ENCODE measurements around the gene PRDX3. TPM values are rescaled to one million over a fixed set of nuclear protein-coding genes. Genes with fewer than 3 reads are reported as not detected.

Gene PRDX3
- total RNA-seq, 1 experiment from 2014 or later, result 167 TPM

GRCh38 chr10:119198438-119198837 is 19.8 kb upstream of the PRDX3 start:
- Mint-ChIP-seq H3K9me3 (no peaks in the 10 kb centered on the region), H3K4me1 (peaks cover 9% of the 10 kb centered on the region), H3K4me3 (no peak overlapping the region), H3K36me3 (no peaks in the 10 kb centered on the region), H3K27ac (no peak overlapping the region), H3K27me3 (ENCODE audit: low read depth) (no peaks in the 10 kb centered on the region; the same call in 1 of the 2 replicates)
- DNase-seq (ENCODE audit: low spot score), result peak; percentile 51
- peak; percentile 70 for ATAC-seq
- CTCF ChIA-PET, result interaction anchor here (0.6 to 4.4 kb wide), 57 partner anchors 9 to 472 kb away, joined by 3 to 95 read pairs (median 6); partner anchors contain the start of genes DENND10, GRK5, SFXN4 and TIAL1
- peak; percentile 47 for TF ChIP-seq CTCF (IDR thresholded peaks at IDR 0.05)
- TF ChIP-seq E2F1 (CRISPR knock-in tag; IDR thresholded peaks at IDR 0.05), result no peak
- POLR2A ChIA-PET, result no interaction called here

DNA sequence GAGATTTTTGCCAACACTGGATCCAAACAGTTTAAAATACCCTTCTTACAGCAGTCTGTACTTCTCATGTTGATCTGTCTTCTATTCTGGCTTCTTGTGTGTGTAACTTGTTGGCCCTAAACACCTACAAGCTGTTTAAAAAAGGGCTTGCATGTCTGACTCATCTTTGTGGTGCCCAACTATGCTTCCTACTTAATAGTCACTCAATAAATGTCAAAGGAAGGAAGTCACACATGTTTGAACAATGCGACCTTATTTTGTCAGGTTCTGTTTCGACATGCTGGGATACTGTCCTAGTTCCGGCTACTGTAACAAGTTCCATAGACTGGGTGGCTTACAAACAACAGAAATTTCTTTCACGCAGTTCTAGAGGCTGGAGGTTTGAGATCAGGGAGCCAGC is 19.3 kb upstream of the PRDX3 start:
- no peak for TF ChIP-seq GRHL2 (CRISPR knock-in tag; IDR thresholded peaks at IDR 0.05; ENCODE audit: insufficient replicate concordance, severe bottlenecking)
- Mint-ChIP-seq H3K4me1 (peaks cover 9% of the 10 kb centered on the region), H3K27ac (no peak overlapping the region), H3K9me3 (no peaks in the 10 kb centered on the region), H3K4me3 (no peak overlapping the region), H3K36me3 (no peaks in the 10 kb centered on the region), H3K27me3 (ENCODE audit: low read depth) (no peaks in the 10 kb centered on the region; the same call in 1 of the 2 replicates)
- POLR2A ChIA-PET, result interaction anchor here (0.5 kb wide), 1 partner anchor 243 kb away, joined by 4 read pairs; no protein-coding TSS in a partner anchor
- no peak for DNase-seq (ENCODE audit: low spot score)
- CTCF ChIA-PET, result interaction anchor here (0.6 to 4.4 kb wide), 43 partner anchors 9 to 399 kb away, joined by 3 to 95 read pairs (median 7); partner anchors contain the start of genes DENND10, GRK5, SFXN4 and TIAL1
- ATAC-seq, result no peak

DNA sequence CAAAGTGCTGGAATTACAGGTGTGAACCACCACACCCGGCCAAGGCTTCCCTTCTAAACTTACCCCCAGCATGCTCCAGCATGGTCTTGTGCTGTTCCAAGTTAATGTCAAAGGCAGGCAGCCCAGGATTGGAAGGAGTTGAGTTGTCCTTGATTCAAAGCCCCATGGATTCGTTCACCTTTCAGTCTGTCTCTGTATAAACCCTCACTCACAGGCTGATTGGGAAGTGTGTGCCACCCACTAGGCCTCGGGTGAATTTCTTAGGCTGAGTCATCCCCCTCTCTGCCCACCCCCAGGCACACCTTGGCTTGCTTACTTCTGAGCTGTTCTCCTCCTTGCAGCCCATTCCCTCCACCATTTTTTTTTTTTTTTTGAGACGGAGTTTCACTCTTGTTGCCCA is 13.3 kb upstream of the PRDX3 start:
- ATAC-seq (peak; percentile 32; the same call in 1 of the 2 replicates), DNase-seq (ENCODE audit: low spot score) (no peak)
- Mint-ChIP-seq H3K4me3 (no peak overlapping the region), H3K36me3 (no peaks in the 10 kb centered on the region), H3K27me3 (ENCODE audit: low read depth) (no peaks in the 10 kb centered on the region; the same call in 1 of the 2 replicates), H3K9me3 (no peaks in the 10 kb centered on the region), H3K27ac (no peak overlapping the region), H3K4me1 (no peaks in the 10 kb centered on the region)
- TF ChIP-seq NFATC4 (CRISPR knock-in tag; IDR thresholded peaks at IDR 0.05), result no peak
- no peak for TF ChIP-seq OVOL2 (CRISPR knock-in tag; IDR thresholded peaks at IDR 0.05; ENCODE audit: borderline replicate concordance)
- no peak for TF ChIP-seq SMAD3 (CRISPR knock-in tag; IDR thresholded peaks at IDR 0.05; ENCODE audit: borderline replicate concordance)
- no peak for TF ChIP-seq ATF6 (CRISPR knock-in tag; IDR thresholded peaks at IDR 0.05)
- no peak for TF ChIP-seq JUN (CRISPR knock-in tag; IDR thresholded peaks at IDR 0.05)
- TF ChIP-seq, protein P1, sequence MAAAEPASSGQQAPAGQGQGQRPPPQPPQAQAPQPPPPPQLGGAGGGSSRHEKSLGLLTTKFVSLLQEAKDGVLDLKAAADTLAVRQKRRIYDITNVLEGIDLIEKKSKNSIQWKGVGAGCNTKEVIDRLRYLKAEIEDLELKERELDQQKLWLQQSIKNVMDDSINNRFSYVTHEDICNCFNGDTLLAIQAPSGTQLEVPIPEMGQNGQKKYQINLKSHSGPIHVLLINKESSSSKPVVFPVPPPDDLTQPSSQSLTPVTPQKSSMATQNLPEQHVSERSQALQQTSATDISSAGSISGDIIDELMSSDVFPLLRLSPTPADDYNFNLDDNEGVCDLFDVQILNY (CRISPR knock-in tag; IDR thresholded peaks at IDR 0.05), result no peak
- TF ChIP-seq EMX1 (CRISPR knock-in tag; IDR thresholded peaks at IDR 0.05), result no peak
- TF ChIP-seq, protein P2, sequence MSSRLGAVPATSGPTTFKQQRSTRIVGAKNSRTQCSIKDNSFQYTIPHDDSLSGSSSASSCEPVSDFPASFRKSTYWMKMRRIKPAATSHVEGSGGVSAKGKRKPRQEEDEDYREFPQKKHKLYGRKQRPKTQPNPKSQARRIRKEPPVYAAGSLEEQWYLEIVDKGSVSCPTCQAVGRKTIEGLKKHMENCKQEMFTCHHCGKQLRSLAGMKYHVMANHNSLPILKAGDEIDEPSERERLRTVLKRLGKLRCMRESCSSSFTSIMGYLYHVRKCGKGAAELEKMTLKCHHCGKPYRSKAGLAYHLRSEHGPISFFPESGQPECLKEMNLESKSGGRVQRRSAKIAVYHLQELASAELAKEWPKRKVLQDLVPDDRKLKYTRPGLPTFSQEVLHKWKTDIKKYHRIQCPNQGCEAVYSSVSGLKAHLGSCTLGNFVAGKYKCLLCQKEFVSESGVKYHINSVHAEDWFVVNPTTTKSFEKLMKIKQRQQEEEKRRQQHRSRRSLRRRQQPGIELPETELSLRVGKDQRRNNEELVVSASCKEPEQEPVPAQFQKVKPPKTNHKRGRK (CRISPR knock-in tag; IDR thresholded peaks at IDR 0.05; ENCODE audit: borderline replicate concordance), result no peak
- TF ChIP-seq RELA (CRISPR knock-in tag; IDR thresholded peaks at IDR 0.05; ENCODE audit: borderline replicate concordance), result no peak
- TF ChIP-seq CBFB (CRISPR knock-in tag; IDR thresholded peaks at IDR 0.05; ENCODE audit: low read depth), result no peak
- POLR2A ChIA-PET, result no interaction called here
- CTCF ChIA-PET, result interaction anchor here (1.0 kb wide), 1 partner anchor 11 kb away, joined by 3 read pairs; no protein-coding TSS in a partner anchor
